GM18868 (cell line): ENCODE data around the gene MYBPC1.
"Not testable (repeated sequence)": the region's sequence is repeated elsewhere in the genome, so short reads cannot be mapped to it uniquely, and the experiment has no call there.

Experiments used
- ATAC-seq: cut with Tn5 transposase; IDR thresholded peaks from one replicate; pipeline ENCODE4 v1.9.1; 2021; ENCODE audit warnings: mild to moderate bottlenecking, moderate library complexity; ENCODE audit not compliant: unreplicated experiment

Gene MYBPC1

GRCh38 chr12:101729842-101730241, 135.1 kb downstream of the MYBPC1 start:
- ATAC-seq, result no peak

DNA sequence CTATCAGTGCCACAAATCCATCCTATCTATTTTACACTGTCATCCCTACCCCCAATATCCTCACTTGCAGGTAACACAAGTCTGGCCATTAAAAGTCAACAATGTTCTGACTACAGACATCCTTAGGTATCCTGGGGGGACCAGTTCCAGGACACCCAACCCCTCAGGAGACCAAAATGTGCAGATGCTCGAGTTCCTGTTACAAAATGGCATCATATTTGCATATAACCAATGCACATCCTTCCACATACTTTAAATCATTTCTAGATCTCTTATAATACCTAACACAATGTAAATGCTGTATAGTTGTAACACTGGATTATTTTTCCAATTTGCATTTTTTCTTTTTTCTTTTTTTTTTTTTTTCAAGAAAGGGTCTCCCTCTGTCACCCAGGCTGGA, 137.5 kb downstream of the MYBPC1 start:
- no peak for ATAC-seq

DNA sequence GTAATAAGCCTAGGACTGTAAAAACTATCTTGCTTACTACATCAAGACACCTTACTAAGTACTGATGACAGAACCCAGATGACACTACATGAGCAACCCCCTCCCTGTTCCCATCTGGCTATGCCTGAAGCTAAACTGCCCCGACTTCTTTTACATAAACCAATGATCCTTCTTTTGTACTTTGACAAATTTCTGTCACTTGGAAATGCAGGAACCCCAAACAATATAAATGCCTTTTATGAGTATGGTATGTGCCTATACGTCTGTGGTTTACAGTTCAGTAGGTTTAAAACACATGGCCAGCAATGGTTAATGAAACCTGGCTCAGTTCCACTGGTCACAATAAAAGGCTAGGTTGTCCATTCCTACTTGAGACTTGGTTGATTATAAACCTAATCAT, 138.4 kb downstream of the MYBPC1 start:
- no peak for ATAC-seq

- not testable (repeated sequence) for ATAC-seq
These were observed 139.7 kb downstream of the MYBPC1 start for GRCh38 chr12:101734482-101734881.
